ENCODE data around the gene CBX7.

Gene CBX7

DNA sequence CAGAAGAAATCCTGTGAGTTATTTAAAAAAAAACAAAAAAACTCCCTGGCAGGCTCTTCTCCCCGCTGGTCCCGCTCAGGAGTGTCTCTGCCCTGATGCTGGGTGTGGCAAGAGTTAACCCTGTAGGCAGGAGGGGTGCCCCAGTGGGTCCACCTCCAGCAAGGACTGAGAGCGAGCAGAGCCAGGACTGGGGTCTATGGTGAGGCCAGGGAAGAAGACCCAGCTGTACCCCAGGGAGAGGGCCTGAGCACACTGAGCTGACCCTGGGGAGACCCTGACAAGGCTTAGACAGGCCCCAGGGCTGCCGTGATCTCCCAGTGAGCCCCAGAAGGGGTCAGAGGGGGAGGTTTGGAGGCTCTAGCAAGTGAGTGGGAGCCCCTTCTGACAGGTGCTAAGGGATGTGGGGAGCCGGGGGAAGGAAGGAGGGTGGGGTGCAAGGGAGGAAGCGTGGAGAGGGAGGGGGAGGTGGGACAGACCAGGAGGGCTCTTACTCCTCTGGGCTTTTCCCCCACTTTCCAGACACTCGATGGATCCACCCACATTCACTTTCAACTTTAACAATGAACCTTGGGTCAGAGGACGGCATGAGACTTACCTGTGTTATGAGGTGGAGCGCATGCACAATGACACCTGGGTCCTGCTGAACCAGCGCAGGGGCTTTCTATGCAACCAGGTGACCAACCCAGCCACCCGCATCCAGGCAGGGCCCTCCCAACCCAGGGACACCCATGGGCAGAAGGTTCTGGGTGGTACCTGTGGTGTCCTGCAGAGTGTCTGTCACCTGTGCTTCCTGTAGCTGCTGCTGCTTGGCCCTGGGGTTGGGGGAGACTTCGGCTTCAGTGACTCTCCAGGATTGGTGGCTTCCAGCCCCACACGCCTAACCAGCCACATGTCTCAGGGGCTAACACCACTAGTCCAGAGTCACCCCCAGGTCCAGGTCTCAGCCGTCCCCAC lies 69.0 kb downstream of the CBX7 start:
- intact Hi-C loops (cut with DNase I) = no loop called here
- DNase-seq = no peak

- no peak for DNase-seq
- intact Hi-C loops (cut with DNase I) = no loop called here
These were observed 70.9 kb downstream of the CBX7 start for GRCh38 chr22:39081598-39081997.

- no peak for DNase-seq
- intact Hi-C loops (cut with DNase I) = no loop called here
These were observed 71.5 kb downstream of the CBX7 start for GRCh38 chr22:39081016-39081415.
